ENCODE measurements around the gene CDYL2. TPM values are rescaled to one million over a fixed set of nuclear protein-coding genes. Genes with fewer than 3 reads are reported as not detected.
"Not testable (repeated sequence)": the region's sequence is repeated elsewhere in the genome, so short reads cannot be mapped to it uniquely, and the experiment has no call there.

The CDYL2 gene
- 0.68 and 1.1 TPM in 2 replicates for total RNA-seq (2014; rRNA removed; shearing (Covaris generic))

DNA sequence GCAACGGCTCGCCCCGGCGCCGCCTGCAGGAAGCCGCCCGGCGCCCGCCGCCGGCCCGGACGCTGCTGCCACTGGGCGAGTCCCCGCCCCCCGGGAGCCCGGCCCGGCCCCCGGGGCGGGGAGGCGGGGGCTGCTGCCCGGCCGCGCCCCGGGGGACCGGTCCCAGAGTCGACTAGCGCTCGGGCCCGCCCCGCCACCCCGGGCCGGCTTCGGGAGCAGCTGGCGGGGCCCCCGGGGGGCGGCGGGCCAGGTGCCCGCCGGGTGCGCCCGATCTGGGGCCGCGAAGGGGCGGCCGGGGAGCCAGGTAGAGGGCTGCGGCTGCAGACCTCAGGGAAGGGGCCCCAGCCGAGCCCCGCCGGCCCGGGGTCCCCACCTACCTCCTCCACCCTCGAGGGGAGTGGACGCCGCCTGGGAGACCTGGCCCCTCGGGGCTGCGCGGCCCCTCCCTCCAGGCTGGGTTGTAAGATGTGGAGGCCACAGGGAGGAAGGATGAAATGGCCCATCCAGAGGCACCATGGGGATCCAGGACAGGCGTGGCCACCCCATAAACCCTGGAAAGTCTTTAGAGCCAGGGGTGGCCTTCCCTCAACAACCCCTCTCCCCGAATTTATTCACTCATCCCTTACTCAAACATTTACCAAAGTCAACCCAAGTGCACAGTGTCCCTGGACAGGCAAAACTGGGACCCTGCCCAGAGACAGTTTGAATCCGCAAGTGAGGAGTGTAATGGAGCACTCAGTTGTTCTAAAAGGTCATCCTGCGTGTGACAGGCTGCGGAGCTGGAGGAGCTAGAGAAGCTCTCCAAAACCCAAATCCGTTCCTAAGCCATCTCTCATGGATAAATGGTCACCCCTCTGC, at the start of gene CDYL2:
Gene CDYL2 (minus strand): TSS at position 73 of the 858 bp plus-strand sequence. CDS start 425 bp downstream, outside the sequence.
- peak; percentile 8 for DNase-seq (ENCODE audit: low spot score)

DNA sequence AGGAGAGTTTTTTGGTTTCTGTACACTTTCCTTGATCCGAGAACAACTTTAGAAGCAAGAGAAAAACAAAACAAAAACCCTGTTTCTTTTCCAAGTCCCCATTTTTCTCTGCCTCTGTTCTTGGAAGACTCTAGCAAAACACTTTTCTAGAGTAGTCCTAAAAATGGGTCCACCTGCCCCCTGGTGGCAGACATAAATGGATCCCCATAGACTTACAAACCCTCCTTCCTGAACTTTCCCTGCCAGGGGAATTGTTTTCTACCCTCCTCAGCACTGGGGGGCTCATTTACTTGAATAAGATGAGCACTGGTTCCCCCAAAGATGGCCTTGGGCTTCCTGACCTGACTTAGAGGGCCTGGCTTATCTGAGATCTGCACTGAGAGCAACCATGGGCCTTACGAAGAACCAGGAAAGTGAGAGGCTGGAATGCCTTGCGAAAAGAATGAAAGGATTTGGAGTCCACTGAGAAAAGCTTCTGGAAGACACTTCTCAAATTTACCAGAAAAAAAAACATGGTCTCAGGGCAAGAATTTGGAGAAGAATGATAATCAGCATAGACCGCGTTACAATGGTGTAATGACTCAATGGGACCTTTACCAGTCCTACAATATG, 48.0 kb upstream of the CDYL2 start:
- peak; percentile 61 for DNase-seq (ENCODE audit: low spot score)

- DNase-seq (ENCODE audit: low spot score), result no peak
Observed at GRCh38 chr16:80851831-80852230, 47.4 kb upstream of the CDYL2 start.

DNA sequence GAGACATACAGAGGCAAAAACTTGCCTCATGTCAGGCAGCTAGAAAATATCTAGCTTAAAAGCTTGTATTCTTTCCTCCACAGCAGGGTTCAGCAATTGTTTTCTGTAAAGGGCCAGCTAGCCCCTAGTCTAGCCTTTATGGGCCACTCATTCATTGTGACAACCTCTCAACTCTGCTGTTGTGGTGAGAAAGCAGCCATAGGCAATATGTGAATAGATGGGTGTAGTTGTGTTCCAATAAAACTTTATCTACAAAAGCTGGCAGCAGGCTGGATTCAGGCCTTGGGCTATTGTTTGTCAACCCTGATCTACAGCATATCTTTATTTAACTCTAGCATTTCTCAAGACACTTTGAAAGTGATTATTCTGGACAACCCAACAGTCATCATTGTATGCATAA, 46.4 kb upstream of the CDYL2 start:
- DNase-seq (ENCODE audit: low spot score), result no peak

- DNase-seq (ENCODE audit: low spot score), result no peak
Observed at GRCh38 chr16:80848862-80849261, 44.5 kb upstream of the CDYL2 start.

- peak; percentile 12 for DNase-seq (ENCODE audit: low spot score)
Observed at GRCh38 chr16:80846680-80847079, 42.3 kb upstream of the CDYL2 start.

- no peak for DNase-seq (ENCODE audit: low spot score)
Observed at GRCh38 chr16:80846275-80846674, 41.9 kb upstream of the CDYL2 start.

DNA sequence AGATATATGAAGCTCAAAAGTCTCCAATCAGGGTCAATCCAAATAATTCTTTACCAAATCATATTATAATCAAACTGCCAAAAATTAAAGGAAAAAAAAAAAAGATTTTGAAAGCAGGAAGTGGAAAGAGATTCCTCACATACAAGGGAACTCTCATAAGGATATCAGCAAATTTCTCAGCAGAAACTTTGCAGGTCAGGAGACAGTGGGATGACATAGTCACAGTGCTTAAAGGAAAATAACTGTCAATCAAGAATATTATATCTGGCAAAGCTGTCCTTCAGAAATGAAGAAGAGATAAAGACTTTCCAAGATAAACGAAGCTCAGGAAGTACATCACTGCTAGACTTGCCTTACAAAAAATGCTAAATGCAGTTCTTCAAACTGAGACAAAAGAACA, 40.0 kb upstream of the CDYL2 start:
- DNase-seq (ENCODE audit: low spot score), result no peak

GRCh38 chr16:80841231-80841630, 36.8 kb upstream of the CDYL2 start:
- DNase-seq (ENCODE audit: low spot score), result no peak

DNA sequence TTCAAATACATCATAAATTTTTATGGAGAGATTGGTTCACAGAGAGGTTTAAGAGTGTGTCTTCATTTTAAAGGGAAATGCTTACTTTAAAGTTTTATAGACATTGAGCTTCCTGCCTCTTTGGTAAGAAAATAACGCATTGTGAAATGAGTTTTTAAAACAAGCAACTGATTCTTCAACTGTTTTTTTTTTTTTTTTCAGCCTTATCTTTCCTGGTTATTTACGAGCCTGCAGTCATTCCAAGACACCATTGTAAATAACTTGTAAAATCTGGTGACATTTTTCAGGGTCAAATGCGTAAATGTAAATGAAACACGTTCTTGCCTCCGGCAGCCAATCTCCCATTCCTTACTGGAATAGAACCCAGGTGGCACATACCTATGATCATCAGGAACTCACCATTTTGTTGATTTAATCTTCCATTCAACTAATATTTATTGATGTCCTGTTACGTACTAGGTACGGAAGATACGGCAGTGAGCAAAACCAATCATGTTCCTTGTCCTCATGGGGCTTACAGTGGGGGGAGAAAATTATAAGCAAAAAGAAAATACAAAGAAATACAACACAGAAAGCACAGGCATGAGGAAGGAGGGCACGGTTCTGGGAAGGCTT, 33.2 kb upstream of the CDYL2 start:
- DNase-seq (ENCODE audit: low spot score), result peak; percentile 58

DNA sequence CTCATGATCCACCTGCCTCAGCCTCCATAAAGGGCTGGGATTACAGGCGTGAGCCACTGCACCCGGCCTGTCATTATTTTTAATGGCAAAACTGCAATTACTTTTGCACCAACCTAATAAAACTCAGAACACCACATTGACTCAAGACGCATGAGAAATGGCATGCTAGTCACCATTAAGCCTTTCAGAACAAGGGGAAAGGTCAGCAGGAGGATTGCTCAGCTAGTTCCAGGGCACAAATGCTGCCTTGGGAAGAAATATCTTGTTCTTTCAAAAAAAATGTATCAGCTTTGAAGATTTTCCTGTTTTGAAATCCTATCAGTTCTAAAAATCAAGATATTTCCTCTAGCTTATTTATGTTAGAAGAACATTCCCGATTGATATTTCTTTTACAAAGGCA, 32.4 kb upstream of the CDYL2 start:
- peak; percentile 43 for DNase-seq (ENCODE audit: low spot score)

GRCh38 chr16:80836202-80836601, 31.8 kb upstream of the CDYL2 start:
- no peak for DNase-seq (ENCODE audit: low spot score)

GRCh38 chr16:80831039-80831438, 26.6 kb upstream of the CDYL2 start:
- no peak for DNase-seq (ENCODE audit: low spot score)

DNA sequence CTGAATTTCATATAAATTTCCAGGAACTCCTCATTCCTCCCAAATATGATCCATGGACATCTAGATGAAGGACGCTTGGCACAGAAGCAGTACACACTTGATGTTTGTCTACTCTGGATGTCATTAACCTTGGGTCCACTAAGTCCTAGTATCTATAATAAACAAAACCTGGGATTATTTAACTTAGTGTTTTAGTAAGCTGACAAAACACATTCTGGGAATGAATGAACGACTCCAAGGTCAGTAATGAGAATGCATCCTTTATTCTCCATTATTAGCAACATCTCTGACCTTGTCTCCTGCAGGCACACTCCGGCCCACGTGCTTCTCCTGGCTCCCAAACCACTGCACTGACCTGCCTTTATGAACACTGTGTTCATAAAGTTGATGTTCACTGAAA, 24.1 kb upstream of the CDYL2 start:
- DNase-seq (ENCODE audit: low spot score), result no peak

GRCh38 chr16:80827007-80827406, 22.6 kb upstream of the CDYL2 start:
- DNase-seq (ENCODE audit: low spot score), result no peak

GRCh38 chr16:80825365-80825758, 21.0 kb upstream of the CDYL2 start:
- DNase-seq (ENCODE audit: low spot score), result no peak

- peak; percentile 72 for DNase-seq (ENCODE audit: low spot score)
Observed at GRCh38 chr16:80824623-80825364, 20.4 kb upstream of the CDYL2 start.

- no peak for DNase-seq (ENCODE audit: low spot score)
Observed at GRCh38 chr16:80819988-80820387, 15.6 kb upstream of the CDYL2 start.

DNA sequence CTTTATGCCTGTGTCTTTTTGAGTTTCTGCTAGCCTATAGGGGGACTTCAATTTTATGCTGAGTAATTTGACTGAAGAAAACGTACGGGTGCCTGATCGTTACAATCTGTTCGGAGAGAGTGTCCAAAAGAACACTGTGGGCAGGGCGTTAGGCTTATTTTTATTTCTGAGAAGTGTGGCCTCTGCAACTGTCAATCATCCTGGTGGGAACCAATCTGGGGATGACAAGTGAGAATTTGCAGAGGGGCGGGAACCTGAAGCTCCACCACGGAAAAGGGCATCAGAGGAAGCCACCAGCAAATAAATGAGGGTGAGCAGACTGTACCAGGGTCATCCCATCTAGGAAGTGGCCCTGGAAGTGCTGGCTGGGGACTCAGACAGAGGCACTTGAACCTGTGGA, 12.0 kb upstream of the CDYL2 start:
- DNase-seq (ENCODE audit: low spot score), result no peak

DNA sequence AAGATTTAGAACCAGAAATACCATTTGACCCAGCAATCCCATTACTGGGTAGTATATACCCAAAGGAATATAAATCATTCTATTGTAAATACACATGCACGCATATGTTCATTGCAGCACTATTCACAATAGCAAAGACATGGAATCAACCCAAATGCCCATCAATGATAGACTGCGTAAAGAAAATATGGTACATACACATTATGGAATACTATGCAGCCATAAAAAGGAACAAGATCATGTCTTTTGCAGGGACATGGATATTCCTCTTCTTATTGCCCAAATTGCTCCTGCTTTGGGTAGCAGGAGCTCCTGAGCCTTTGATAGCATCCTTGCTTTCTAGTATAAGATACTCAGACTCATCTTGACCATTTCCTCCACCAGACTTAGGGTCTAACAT, 10.9 kb upstream of the CDYL2 start:
- DNase-seq (ENCODE audit: low spot score), result not testable (repeated sequence)

DNA sequence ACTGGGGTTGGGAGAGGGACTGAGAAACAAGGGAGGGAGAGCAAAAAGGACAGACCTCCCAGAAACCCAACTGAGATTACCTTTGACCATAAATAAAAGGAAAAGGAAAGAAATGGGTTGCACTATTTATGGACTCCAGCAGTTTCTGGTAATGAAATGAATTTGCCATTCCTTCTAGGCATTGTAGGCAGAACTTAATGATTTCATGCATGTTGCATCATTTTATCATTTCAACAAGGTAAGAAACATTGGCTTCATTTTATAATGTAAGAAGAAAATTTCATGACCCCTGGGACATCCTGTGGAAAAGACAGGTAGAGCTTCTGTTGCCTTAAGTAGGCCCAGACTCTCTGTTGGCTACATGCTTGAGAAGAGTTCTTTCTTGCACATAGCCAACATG, 8.2 kb upstream of the CDYL2 start:
- DNase-seq (ENCODE audit: low spot score), result no peak

DNA sequence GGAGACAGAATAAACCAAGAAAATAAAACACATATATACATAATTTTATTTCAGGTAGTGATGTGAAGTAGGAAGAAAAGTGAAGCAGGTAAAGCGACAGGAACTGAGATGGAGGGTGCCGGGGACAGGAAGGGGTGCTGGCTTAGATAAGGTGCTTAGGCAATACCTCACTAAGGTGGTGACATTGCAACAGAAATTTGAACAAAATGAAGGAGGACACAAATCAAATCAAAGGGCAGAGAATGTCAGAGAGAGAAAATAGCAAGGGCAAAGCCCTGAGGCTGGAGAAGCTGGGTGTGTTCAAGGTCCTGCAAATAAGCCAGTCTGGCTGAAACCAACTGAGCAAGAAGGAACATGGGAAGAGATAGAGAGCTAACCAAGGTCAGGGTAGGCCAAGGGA, 5.0 kb upstream of the CDYL2 start:
- DNase-seq (ENCODE audit: low spot score), result no peak
